Sigmoid colon (tissue), 4 donors: Measurements from ENCODE around the gene PRRT4.

ENCODE experiments used
- EP300 ChIP-seq, 4 donors: sonication (generic); formaldehyde crosslinking; IDR thresholded peaks; one replicate each; pipeline ENCODE4 v1.6.1; 2017; ENCODE audit warnings: antibody characterized with exemption in 4 of 4
- POLR2A ChIP-seq, 2 donors: fragments of 450-650 bp; IDR thresholded peaks; one replicate each; pipeline ENCODE4 v1.6.1; 2016; ENCODE audit warnings: antibody characterized with exemption in 2 of 2, mild to moderate bottlenecking in 2 of 2, moderate library complexity in 2 of 2
- POLR2AphosphoS5 ChIP-seq, 4 donors: sonication (generic); formaldehyde crosslinking; IDR thresholded peaks; one replicate each; pipeline ENCODE4 v1.6.1; 2017; ENCODE audit warnings: antibody characterized with exemption in 4 of 4
- TF ChIP-seq, protein P1 (sequence below), 4 experiments: fragments of 450-650 bp in 3 of 4; fragments of 200-600 bp in 1 of 4; IDR thresholded peaks; one replicate each; pipeline ENCODE4 v1.5.1; 2016 to 2019; ENCODE audit warnings: antibody characterized with exemption in 4 of 4, mild to moderate bottlenecking in 3 of 4, moderate library complexity in 2 of 4

GRCh38 chr7:128357217-128357613, 4.3 kb downstream of the PRRT4 start:
- no peak for TF ChIP-seq POLR2A (IDR thresholded peaks at IDR 0.05)
- TF ChIP-seq, protein P1, sequence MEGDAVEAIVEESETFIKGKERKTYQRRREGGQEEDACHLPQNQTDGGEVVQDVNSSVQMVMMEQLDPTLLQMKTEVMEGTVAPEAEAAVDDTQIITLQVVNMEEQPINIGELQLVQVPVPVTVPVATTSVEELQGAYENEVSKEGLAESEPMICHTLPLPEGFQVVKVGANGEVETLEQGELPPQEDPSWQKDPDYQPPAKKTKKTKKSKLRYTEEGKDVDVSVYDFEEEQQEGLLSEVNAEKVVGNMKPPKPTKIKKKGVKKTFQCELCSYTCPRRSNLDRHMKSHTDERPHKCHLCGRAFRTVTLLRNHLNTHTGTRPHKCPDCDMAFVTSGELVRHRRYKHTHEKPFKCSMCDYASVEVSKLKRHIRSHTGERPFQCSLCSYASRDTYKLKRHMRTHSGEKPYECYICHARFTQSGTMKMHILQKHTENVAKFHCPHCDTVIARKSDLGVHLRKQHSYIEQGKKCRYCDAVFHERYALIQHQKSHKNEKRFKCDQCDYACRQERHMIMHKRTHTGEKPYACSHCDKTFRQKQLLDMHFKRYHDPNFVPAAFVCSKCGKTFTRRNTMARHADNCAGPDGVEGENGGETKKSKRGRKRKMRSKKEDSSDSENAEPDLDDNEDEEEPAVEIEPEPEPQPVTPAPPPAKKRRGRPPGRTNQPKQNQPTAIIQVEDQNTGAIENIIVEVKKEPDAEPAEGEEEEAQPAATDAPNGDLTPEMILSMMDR (IDR thresholded peaks at IDR 0.05) = no peak
- TF ChIP-seq EP300 (IDR thresholded peaks at IDR 0.05) = no peak
- TF ChIP-seq POLR2AphosphoS5 (IDR thresholded peaks at IDR 0.05) = no peak
